ENCODE measurements around the gene GOLGA2. TPM values are rescaled to one million over a fixed set of nuclear protein-coding genes. Genes with fewer than 3 reads are reported as not detected.

Gene GOLGA2
- total RNA-seq (2021) = 44.2 and 51.0 TPM in 2 replicates
- long read RNA-seq, partial matches to known transcripts = 6 of 26 reads
- long read RNA-seq, other reads (novel, unspliced or antisense) = 20 of 26 reads

DNA sequence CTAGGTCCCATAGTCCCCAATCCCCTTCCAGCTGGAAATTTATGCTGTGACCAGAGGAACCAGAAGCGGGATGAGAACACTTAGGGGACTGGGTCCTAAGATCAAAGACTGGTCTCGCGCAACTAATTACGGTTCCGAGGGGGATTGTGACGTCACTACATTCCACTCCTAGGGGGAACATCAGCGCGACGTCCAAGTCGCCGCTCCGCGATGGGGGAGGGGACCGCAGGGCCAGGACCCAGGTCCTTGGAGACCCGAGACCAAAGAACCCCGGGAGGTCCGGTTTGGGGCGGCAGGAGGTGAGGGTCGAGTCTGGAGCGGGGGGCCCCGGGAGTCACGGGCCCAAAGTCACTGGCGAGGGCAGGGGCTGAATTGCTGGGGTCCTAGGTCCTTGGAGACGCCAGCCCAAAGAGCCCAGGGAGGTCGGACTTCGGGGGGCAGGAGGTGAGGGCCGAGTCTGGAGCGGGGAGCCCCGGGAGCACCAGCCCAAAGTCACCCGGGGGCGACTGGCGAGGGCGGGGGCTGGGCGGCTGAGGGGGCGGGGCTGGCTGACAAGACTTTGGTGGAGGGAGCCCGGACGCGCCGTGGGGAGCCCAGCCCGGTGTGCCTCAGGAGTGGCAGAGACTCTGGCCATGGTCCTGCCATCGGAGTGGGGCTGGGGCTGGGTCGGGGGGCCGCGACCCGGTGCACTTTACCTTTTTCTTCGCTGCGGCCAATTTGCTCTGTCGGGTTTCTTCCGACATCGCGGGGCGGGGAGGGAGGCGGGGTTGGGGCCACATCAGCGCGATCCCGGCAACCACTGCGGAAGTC is at the start of gene GOLGA2:
TSS of gene GOLGA2 (minus strand) at position 810 of the 810 bp plus-strand sequence. CDS start at position 779, 31 bp downstream.
- Histone ChIP-seq H2BK120ac (ENCODE audit: low read depth, low read length, poor library complexity, severe bottlenecking) (no peak within 1 kb of the TSS), H3K27ac (ENCODE audit: insufficient read length, low read depth, low read length) (no peak within 1 kb of the TSS), H3K18ac (ENCODE audit: insufficient read length, low read depth, low read length) (peak within 1 kb of the TSS; percentile 21), H3K9me3 (ENCODE audit: control insufficient read depth, low read depth, low read length) (no peaks in the 10 kb centered on the region), H3K79me1 (ENCODE audit: insufficient read depth, low read depth, low read length, poor library complexity, severe bottlenecking) (no peaks in the 10 kb centered on the region), H2BK5ac (ENCODE audit: insufficient read length, low read length) (no peak within 1 kb of the TSS), H2BK15ac (ENCODE audit: low read depth, low read length) (no peak within 1 kb of the TSS), H3K79me2 (ENCODE audit: insufficient read depth, low read length) (no peaks in the 10 kb centered on the region), H2BK12ac (ENCODE audit: insufficient read length, low read depth, low read length) (no peak within 1 kb of the TSS), H2AFZ (ENCODE audit: low read length) (no peak within 1 kb of the TSS), H3K4me2 (ENCODE audit: insufficient read depth, insufficient read length, low read length) (peak within 1 kb of the TSS; percentile 95), H3K27me3 (ENCODE audit: insufficient read depth, low read length) (no peaks in the 10 kb centered on the region), H3T11ph (ENCODE audit: low read length) (no peak within 1 kb of the TSS), H3K14ac (ENCODE audit: insufficient read depth, low read length) (no peak within 1 kb of the TSS; the same call in none of the 2 replicates), H3K9ac (ENCODE audit: extremely low read depth, insufficient read length, low read length) (peak within 1 kb of the TSS; percentile 61), H4K5ac (ENCODE audit: insufficient read length, low read depth, low read length) (no peak within 1 kb of the TSS), H2BK20ac (ENCODE audit: low read depth, low read length, poor library complexity, severe bottlenecking) (no peak within 1 kb of the TSS), H4K91ac (ENCODE audit: insufficient read length, low read depth, low read length) (no peak within 1 kb of the TSS), H4K8ac (replicated peaks; ENCODE audit: insufficient read length, low read depth, low read length) (no peak within 1 kb of the TSS), H2AK5ac (ENCODE audit: insufficient read length, low read length) (no peak within 1 kb of the TSS), H3K56ac (ENCODE audit: insufficient read length, low read depth, low read length) (no peak within 1 kb of the TSS), H3K23ac (ENCODE audit: insufficient read length, low read depth, low read length) (no peak within 1 kb of the TSS), H3K23me2 (ENCODE audit: insufficient read length, low read depth, low read length, poor library complexity, severe bottlenecking) (peaks cover 13% of the 10 kb centered on the region), H3K4ac (ENCODE audit: low read depth, low read length) (no peak within 1 kb of the TSS), H3K4me1 (ENCODE audit: insufficient read depth, low read length) (no peaks in the 10 kb centered on the region; the same call in 1 of the 2 replicates), H4K20me1 (ENCODE audit: control insufficient read depth, insufficient read depth, insufficient read length) (no peaks in the 10 kb centered on the region)
- peak; percentile 43 for DNase-seq
- TF ChIP-seq, protein P1, sequence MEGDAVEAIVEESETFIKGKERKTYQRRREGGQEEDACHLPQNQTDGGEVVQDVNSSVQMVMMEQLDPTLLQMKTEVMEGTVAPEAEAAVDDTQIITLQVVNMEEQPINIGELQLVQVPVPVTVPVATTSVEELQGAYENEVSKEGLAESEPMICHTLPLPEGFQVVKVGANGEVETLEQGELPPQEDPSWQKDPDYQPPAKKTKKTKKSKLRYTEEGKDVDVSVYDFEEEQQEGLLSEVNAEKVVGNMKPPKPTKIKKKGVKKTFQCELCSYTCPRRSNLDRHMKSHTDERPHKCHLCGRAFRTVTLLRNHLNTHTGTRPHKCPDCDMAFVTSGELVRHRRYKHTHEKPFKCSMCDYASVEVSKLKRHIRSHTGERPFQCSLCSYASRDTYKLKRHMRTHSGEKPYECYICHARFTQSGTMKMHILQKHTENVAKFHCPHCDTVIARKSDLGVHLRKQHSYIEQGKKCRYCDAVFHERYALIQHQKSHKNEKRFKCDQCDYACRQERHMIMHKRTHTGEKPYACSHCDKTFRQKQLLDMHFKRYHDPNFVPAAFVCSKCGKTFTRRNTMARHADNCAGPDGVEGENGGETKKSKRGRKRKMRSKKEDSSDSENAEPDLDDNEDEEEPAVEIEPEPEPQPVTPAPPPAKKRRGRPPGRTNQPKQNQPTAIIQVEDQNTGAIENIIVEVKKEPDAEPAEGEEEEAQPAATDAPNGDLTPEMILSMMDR (conservative IDR thresholded peaks at IDR 0.05) = no peak
- Mint-ChIP-seq H3K27ac (peak within 1 kb of the TSS; percentile 94 to 98 (median 97)), H3K9me3 (peaks cover 0 to 4% of the 10 kb centered on the region in 2 experiments; a peak in 1 of 5 replicates), H3K4me3 (peak within 1 kb of the TSS; percentile 88 to 97), H3K27me3 (ENCODE audit: low read depth) (no peaks in the 10 kb centered on the region; the same call in 1 of the 2 replicates), H3K4me1 (peaks cover 10 to 16% of the 10 kb centered on the region in 2 experiments), H3K36me3 (ENCODE audit: insufficient read depth in 1 of 3, low read depth in 3 of 3) (peaks cover 6 to 28% (median 18%) of the 10 kb centered on the region in 3 experiments; a peak in 5 of 7 replicates)
- WGBS (ENCODE audit: extremely low coverage, insufficient read length, low lambda C conversion rate) = no CpG with 5 or more reads among the region's 57 CpGs
